Measurements from ENCODE around the gene ATRAID.

ATRAID gene

DNA sequence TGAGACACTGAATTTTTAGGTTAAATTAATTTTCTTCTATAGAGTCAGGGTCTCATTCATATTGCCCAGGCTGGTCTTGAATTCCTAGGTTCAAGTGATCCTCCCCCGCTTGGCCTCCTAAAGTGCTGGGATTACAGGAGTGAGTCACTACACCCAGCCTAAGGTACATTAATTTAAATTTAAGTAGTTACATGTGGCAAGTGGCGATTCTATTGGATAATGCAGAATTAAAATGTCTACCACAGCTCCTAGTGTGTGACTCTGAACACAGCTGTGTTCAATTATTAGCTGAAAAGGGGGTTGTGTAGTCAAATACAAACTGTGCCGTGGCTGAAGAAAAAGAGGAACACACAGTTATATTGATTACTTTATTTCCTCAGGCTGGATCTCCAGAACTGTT lies 3.1 kb downstream of the ATRAID start:
- Histone ChIP-seq H3K4me2 (ENCODE audit: low read depth, low read length) (no peak overlapping the region), H3K9me3 (replicated peaks; ENCODE audit: insufficient read depth, low read length) (no peaks in the 10 kb centered on the region), H3K4me1 (ENCODE audit: low read length) (peaks cover 24% of the 10 kb centered on the region), H2AFZ (ENCODE audit: low read length) (no peak overlapping the region), H3K27ac (ENCODE audit: low read length) (no peak overlapping the region), H3K27me3 (replicated peaks; ENCODE audit: insufficient read depth, low read length) (no peaks in the 10 kb centered on the region), H3K79me2 (ENCODE audit: low read length) (peaks cover 41% of the 10 kb centered on the region), H3K9me2 (replicated peaks; ENCODE audit: insufficient read depth, low read length) (no peaks in the 10 kb centered on the region), H3K36me3 (replicated peaks; ENCODE audit: insufficient read depth, low read length) (peaks cover under 1% of the 10 kb centered on the region; the same call in 1 of the 2 replicates), H3K4me3 (ENCODE audit: low read length) (no peak overlapping the region), H4K20me1 (ENCODE audit: insufficient read depth, low read length) (no peaks in the 10 kb centered on the region), H3K9ac (ENCODE audit: low read length) (no peak overlapping the region), H3F3A (ENCODE audit: insufficient read depth, low read length) (peaks cover 12% of the 10 kb centered on the region; the same call in 1 of the 2 replicates)
- TF ChIP-seq EZH2phosphoT487 (IDR thresholded peaks at IDR 0.05; ENCODE audit: low read length) (no peak), EZH2 (optimal IDR thresholded peaks at IDR 0.05; ENCODE audit: low read depth, low read length) (no peak)
- TF ChIP-seq, protein P1, sequence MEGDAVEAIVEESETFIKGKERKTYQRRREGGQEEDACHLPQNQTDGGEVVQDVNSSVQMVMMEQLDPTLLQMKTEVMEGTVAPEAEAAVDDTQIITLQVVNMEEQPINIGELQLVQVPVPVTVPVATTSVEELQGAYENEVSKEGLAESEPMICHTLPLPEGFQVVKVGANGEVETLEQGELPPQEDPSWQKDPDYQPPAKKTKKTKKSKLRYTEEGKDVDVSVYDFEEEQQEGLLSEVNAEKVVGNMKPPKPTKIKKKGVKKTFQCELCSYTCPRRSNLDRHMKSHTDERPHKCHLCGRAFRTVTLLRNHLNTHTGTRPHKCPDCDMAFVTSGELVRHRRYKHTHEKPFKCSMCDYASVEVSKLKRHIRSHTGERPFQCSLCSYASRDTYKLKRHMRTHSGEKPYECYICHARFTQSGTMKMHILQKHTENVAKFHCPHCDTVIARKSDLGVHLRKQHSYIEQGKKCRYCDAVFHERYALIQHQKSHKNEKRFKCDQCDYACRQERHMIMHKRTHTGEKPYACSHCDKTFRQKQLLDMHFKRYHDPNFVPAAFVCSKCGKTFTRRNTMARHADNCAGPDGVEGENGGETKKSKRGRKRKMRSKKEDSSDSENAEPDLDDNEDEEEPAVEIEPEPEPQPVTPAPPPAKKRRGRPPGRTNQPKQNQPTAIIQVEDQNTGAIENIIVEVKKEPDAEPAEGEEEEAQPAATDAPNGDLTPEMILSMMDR (IDR thresholded peaks at IDR 0.05; ENCODE audit: low read length) = no peak
- DNase-seq = no peak

DNA sequence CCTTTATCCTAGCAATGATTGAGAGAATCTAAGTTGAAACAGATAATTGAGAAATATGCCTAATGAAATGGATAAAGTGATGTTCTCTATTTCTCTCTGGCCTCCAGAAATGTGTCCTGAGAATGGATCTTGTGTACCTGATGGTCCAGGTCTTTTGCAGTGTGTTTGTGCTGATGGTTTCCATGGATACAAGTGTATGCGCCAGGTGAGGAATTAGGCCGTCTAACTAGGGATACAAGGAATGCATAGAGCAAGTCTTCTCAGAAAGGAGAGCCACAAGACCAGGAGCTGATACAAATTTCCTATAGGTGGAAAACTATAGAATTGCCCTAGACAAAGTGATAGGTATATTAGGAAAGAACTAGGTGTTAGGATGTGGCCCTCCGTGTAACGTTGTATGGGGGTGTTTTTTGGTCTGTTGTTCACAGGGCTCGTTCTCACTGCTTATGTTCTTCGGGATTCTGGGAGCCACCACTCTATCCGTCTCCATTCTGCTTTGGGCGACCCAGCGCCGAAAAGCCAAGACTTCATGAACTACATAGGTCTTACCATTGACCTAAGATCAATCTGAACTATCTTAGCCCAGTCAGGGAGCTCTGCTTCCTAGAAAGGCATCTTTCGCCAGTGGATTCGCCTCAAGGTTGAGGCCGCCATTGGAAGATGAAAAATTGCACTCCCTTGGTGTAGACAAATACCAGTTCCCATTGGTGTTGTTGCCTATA lies 4.7 kb downstream of the ATRAID start:
- H3K9me3 ChIP-seq (replicated peaks; ENCODE audit: insufficient read depth, low read length) = no peaks in the 10 kb centered on the region

DNA sequence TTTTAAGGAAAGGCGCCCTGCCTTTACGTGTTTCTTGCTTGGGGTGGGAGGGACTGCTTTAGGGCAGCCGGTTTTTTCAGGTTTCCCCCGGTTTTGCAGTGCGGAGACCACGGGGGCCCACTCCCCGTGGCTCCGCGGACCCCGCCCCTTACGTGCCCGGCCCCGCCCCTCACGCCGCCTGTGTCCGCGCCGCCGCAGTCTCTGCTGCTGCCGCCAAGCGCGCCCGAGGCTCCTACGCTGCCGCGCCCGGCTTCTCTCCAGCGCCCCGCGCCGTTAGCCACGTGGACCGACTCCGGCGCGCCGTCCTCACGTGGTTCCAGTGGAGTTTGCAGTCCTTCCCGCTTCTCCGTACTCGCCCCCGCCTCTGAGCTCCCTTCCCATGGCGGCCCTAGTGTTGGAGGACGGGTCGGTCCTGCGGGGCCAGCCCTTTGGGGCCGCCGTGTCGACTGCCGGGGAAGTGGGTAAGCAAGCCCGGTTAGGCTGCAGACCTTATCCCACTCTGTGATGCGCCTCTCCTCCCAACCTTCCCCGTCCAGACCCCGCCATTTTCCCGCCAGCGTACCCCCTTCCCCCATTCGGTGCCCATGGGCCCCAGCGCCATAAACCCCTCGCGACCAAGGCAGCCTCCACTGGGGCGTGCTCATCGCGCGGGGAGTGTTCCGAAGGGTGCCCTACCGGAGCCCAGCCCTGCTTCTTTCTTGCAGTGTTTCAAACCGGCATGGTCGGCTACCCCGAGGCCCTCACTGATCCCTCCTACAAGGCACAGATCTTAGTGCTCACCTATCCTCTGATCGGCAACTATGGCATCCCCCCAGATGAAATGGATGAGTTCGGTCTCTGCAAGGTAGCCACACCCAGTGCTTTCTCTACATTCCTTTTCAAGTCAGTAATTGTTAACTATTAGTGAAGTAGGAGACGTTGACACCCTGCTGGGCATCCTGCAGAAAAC lies 5.6 kb downstream of the ATRAID start, which contains the start of gene CAD:
TSS of gene CAD (plus strand) at position 197 of the 949 bp plus-strand sequence. CDS start at position 380, 183 bp downstream.
- H3K4me3 ChIP-seq (ENCODE audit: low read length) = peak within 1 kb of the TSS; percentile 82
- TF ChIP-seq EZH2 (optimal IDR thresholded peaks at IDR 0.05; ENCODE audit: low read depth, low read length) (no peak), EZH2phosphoT487 (IDR thresholded peaks at IDR 0.05; ENCODE audit: low read length) (no peak)
- TF ChIP-seq, protein P1 (IDR thresholded peaks at IDR 0.05; ENCODE audit: low read length) = peak; percentile 21
- peak within 1 kb of the TSS; percentile 88 for H3K9ac ChIP-seq (ENCODE audit: low read length)
- peak within 1 kb of the TSS; percentile 50; the same call in 1 of the 2 replicates for H3K27ac ChIP-seq (ENCODE audit: low read length)
- H3K9me2 ChIP-seq (replicated peaks; ENCODE audit: insufficient read depth, low read length) = no peaks in the 10 kb centered on the region
- H3K36me3 ChIP-seq (replicated peaks; ENCODE audit: insufficient read depth, low read length) = peaks cover 9% of the 10 kb centered on the region; the same call in 1 of the 2 replicates
- no peaks in the 10 kb centered on the region for H3K9me3 ChIP-seq (replicated peaks; ENCODE audit: insufficient read depth, low read length)
- H4K20me1 ChIP-seq (ENCODE audit: insufficient read depth, low read length) = no peaks in the 10 kb centered on the region
- no peaks in the 10 kb centered on the region for H3K27me3 ChIP-seq (replicated peaks; ENCODE audit: insufficient read depth, low read length)
- peak; percentile 93 for DNase-seq
- H3K79me2 ChIP-seq (ENCODE audit: low read length) = peaks cover 37% of the 10 kb centered on the region
- H3K4me2 ChIP-seq (ENCODE audit: low read depth, low read length) = peak within 1 kb of the TSS; percentile 70
- peak within 1 kb of the TSS; percentile 65 for H2AFZ ChIP-seq (ENCODE audit: low read length)
- peaks cover 8% of the 10 kb centered on the region; the same call in 1 of the 2 replicates for H3F3A ChIP-seq (ENCODE audit: insufficient read depth, low read length)
- H3K4me1 ChIP-seq (ENCODE audit: low read length) = peaks cover 19% of the 10 kb centered on the region

More for the DNA sequence above, 4.7 kb downstream of the ATRAID start:
- Histone ChIP-seq H3K27ac (ENCODE audit: low read length) (no peak overlapping the region; the same call in 1 of the 2 replicates), H3K36me3 (replicated peaks; ENCODE audit: insufficient read depth, low read length) (peaks cover 9% of the 10 kb centered on the region; the same call in 1 of the 2 replicates), H3K79me2 (ENCODE audit: low read length) (peaks cover 39% of the 10 kb centered on the region), H3K4me2 (ENCODE audit: low read depth, low read length) (peak overlapping the region; percentile 70), H2AFZ (ENCODE audit: low read length) (peak overlapping the region; percentile 53; the same call in 1 of the 2 replicates), H3K9me2 (replicated peaks; ENCODE audit: insufficient read depth, low read length) (no peaks in the 10 kb centered on the region), H3K27me3 (replicated peaks; ENCODE audit: insufficient read depth, low read length) (no peaks in the 10 kb centered on the region), H3K4me1 (ENCODE audit: low read length) (peaks cover 19% of the 10 kb centered on the region), H4K20me1 (ENCODE audit: insufficient read depth, low read length) (no peaks in the 10 kb centered on the region), H3K9ac (ENCODE audit: low read length) (peak overlapping the region; percentile 15; the same call in 1 of the 2 replicates), H3F3A (ENCODE audit: insufficient read depth, low read length) (peaks cover 10% of the 10 kb centered on the region; the same call in 1 of the 2 replicates), H3K4me3 (ENCODE audit: low read length) (peak overlapping the region; percentile 82)
- no peak for DNase-seq
- TF ChIP-seq EZH2phosphoT487 (IDR thresholded peaks at IDR 0.05; ENCODE audit: low read length) = no peak
- TF ChIP-seq, protein P1 (IDR thresholded peaks at IDR 0.05; ENCODE audit: low read length) = no peak
- no peak for TF ChIP-seq EZH2 (optimal IDR thresholded peaks at IDR 0.05; ENCODE audit: low read depth, low read length)
